ENCODE data around the gene RXRA.

RXRA gene

GRCh38 chr9:134469041-134469875, 143.0 kb downstream of the RXRA start:
- DNase-seq (ENCODE audit: low read depth in 2 of 2), result no peak

DNA sequence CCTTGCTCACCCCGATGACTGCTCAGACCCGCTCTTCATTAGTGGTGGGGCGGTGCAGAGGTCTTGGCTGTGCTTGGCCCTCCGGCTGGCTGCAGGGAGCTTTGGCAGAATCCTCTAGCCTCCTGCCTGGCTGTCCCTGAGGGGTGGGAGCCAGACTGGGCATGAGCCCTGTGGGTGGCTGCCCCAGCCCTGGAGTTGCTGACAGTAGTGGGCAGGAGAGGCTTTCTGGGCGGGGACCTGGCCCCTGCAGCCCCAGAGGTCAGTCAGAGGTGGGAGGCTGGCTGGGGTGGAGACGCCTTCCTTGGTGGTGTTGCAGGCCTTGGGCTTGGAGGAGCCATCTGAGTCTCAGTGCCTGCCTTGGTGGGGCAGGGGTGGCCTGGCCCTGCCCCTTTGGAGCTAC, 146.0 kb downstream of the RXRA start:
- DNase-seq (ENCODE audit: low read depth in 2 of 2), result no peak

- DNase-seq (ENCODE audit: low read depth in 2 of 2), result no peak
Observed at GRCh38 chr9:134473141-134474054, 147.1 kb downstream of the RXRA start.

DNA sequence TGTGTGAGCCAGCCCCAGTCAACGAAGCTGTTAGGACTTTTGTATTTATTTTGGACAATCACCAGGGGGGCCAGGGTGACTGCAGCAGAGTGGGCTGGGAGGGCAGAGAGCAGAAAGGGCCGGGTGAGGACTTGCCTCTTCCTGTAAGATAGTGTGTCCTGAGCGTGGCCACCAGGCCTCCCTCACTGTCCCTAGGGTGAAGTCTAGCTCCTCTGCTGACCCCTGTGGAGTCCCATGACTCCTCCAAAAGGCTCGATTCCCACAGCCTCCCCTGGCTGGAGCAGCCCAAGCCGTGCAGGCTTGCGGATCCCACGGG, 147.8 kb downstream of the RXRA start:
- DNase-seq (ENCODE audit: low read depth in 2 of 2), result no peak

GRCh38 chr9:134475011-134475790, 148.9 kb downstream of the RXRA start:
- DNase-seq (ENCODE audit: low read depth in 2 of 2), result no peak

GRCh38 chr9:134476272-134476941, 150.2 kb downstream of the RXRA start:
- DNase-seq (ENCODE audit: low read depth in 2 of 2), result no peak

DNA sequence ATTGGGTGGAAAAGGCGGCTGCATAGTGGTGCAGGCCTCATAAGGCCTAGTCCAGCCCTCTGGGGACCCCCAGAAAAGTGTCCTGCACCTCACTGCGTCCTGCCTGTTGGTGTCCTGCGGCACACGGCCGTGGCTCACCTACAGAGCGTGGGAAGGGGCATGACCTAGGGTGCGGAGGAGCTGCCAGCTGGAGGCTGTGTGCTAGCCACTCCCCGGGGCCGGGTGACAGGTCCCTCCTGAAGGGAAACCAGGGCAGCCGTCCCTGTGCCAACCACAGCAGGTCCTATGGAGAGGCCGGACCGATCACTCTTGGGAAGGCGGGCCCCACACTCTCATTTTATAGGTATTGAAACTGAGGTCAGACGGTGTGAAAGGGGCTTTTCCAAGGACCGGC, 150.7 kb downstream of the RXRA start:
- DNase-seq (ENCODE audit: low read depth in 2 of 2), result no peak

GRCh38 chr9:134477342-134477925, 151.2 kb downstream of the RXRA start:
- DNase-seq (ENCODE audit: low read depth in 2 of 2), result no peak

DNA sequence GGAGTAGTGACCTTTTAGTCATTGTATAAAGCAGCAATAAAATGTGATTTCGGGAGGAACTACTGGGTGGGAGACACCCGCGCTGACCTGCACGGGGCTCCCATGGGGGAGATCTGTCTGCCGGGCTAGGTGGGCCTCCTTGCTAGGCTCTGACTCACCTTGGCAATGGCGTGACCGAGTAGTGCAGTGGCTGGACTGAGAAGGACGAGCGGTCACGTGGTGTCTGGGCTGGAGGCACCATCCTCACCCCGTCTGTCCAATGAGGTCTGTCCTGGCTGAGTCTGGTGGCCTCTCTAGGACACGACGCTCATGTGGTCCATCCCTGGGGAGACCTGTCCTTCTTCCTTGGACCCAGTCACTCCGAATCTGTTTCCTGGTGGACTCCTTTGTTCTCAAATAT, 151.7 kb downstream of the RXRA start:
- no peak for DNase-seq (ENCODE audit: low read depth in 2 of 2)

GRCh38 chr9:134481762-134482161, 155.5 kb downstream of the RXRA start:
- no peak for DNase-seq (ENCODE audit: low read depth in 2 of 2)

DNA sequence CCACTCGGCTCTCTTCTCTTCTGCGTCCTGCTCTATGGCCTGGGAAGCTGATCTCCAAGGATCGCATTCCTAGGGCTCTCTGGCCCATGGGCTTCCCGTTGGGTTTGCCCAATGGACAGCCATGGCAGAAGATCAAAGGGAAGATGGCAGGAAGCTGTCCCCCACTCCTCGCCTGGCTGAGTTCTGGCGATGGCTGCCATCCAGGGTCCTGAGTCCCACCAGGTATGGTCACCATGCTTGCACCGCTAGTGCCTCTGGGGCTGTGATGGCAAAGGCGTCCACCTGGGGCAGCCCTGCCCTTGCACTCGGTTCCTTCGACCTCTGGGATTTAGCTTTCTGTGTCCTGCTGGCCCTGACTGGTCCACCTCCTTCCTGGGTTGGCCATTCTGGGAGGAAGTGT, 156.0 kb downstream of the RXRA start:
- DNase-seq (ENCODE audit: low read depth in 2 of 2), result no peak

GRCh38 chr9:134483361-134484184, 157.3 kb downstream of the RXRA start:
- DNase-seq (ENCODE audit: low read depth in 2 of 2), result no peak

- no peak for DNase-seq (ENCODE audit: low read depth in 2 of 2)
Observed at GRCh38 chr9:134484479-134484878, 158.2 kb downstream of the RXRA start.

- DNase-seq (ENCODE audit: low read depth in 2 of 2), result no peak
Observed at GRCh38 chr9:134485653-134486052, 159.4 kb downstream of the RXRA start.

GRCh38 chr9:134486143-134486591, 159.9 kb downstream of the RXRA start:
- DNase-seq (ENCODE audit: low read depth in 2 of 2), result no peak

DNA sequence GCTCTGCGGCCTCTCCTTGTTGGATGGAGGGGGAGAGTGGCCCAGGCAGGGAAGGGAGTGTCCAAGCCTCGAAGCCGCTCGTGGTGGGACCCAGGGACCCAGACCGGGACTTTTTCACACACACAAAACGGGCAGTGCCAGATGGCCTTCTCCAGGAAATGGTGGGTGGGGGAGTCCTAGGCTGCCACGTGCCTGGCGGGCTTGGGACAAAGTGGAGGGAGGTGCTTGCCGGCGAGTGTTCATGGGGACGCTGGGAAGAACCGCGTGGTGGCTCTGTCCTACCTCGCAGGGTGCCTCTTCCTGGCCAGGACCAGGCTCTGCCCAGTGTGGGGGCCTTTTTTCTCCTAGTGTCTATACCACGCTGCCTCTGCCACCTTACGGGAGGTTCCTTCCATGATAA, 160.3 kb downstream of the RXRA start:
- no peak for DNase-seq (ENCODE audit: low read depth in 2 of 2)
